ENCODE results near the gene RMC1.
"Not testable (repeated sequence)": the region's sequence is repeated elsewhere in the genome, so short reads cannot be mapped to it uniquely, and the experiment has no call there.

RMC1 gene

DNA sequence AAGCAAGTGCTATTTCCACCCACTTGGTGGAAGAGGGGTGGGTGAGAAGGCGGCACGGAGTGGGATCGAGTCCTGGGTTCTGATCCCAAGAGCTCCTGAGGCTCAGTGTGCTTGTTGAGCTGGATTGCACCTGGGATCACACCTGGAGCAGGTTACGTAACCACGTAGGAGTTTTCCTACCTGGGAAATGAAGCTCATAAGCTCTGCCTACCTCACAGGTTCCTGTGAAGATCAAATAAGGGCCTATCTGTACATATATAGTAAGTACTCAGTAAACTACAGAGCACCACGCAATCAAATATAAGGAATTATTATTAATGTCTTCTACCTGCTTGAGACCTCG, 72.0 kb downstream of the RMC1 start:
- no peak for TF ChIP-seq SPI1 (IDR thresholded peaks at IDR 0.05; ENCODE audit: low read depth, low read length)
- TF ChIP-seq POU2F2 (IDR thresholded peaks at IDR 0.05; ENCODE audit: low read depth, low read length): no peak
- DNase-seq (ENCODE audit: insufficient read length, low spot score): no peak
- FAIRE-seq: no peak

GRCh38 chr18:23577521-23577920, 74.2 kb downstream of the RMC1 start:
- not testable (repeated sequence) for DNase-seq (ENCODE audit: insufficient read length, low spot score); FAIRE-seq

- DNase-seq (ENCODE audit: insufficient read length, low spot score): no peak
- FAIRE-seq: no peak
- TF ChIP-seq SPI1 (IDR thresholded peaks at IDR 0.05; ENCODE audit: low read depth, low read length) (no peak), POU2F2 (IDR thresholded peaks at IDR 0.05; ENCODE audit: low read depth, low read length) (no peak), TAF1 (IDR thresholded peaks at IDR 0.05; ENCODE audit: low read depth, low read length) (no peak), POLR2A (IDR thresholded peaks at IDR 0.05; ENCODE audit: low read depth, low read length) (no peak), POLR2AphosphoS5 (IDR thresholded peaks at IDR 0.05; ENCODE audit: low read depth, low read length) (no peak), PAX5 (IDR thresholded peaks at IDR 0.05; ENCODE audit: insufficient read depth, low read length, severe bottlenecking) (no peak)
Observed at GRCh38 chr18:23578067-23578701, 74.9 kb downstream of the RMC1 start.

DNA sequence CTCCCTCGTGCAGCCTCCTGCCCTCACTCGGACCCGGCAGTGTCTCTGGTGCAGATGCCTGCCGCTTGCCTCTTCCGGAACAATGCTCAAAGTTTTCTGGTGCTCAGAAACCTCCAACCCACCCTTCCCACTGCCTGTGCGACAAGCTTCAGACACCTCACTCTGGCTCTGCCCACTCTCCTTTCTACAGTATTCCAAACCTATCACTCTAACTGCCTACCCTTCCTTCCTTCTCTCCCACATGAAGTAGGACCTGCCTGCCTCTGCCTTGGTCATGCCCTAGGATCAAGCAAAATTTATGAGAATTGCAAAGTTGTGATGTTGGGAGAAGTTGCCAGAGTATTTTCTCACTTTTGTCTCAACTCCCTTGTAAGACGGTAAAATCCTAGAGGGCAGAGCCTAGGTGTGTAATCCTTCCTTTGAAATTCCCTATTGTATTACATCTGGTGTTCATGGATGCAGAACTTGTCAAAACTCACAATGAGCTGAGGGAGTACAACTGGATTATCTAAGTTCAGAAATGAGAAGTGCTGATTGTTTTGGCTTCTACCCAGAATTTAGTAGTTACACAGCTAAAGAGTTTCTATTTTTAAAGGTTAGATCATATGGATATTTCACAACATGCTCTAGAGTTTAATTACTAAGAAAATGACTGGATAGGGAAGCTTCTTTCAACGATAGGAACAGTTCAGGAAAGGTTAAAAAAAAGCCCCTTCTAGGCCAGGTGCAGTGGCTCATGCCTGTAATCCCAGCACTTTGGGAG, 75.8 kb downstream of the RMC1 start:
- FAIRE-seq: no peak
- no peak for DNase-seq (ENCODE audit: insufficient read length, low spot score)
- TF ChIP-seq SPI1 (IDR thresholded peaks at IDR 0.05; ENCODE audit: low read depth, low read length) (no peak), POLR2AphosphoS5 (IDR thresholded peaks at IDR 0.05; ENCODE audit: low read depth, low read length) (no peak), PAX5 (IDR thresholded peaks at IDR 0.05; ENCODE audit: insufficient read depth, low read length, severe bottlenecking) (no peak), POU2F2 (IDR thresholded peaks at IDR 0.05; ENCODE audit: low read depth, low read length) (no peak), POLR2A (IDR thresholded peaks at IDR 0.05; ENCODE audit: low read depth, low read length) (no peak), TAF1 (IDR thresholded peaks at IDR 0.05; ENCODE audit: low read depth, low read length) (no peak)

GRCh38 chr18:23580677-23581367, 77.5 kb downstream of the RMC1 start:
- TF ChIP-seq POLR2A (IDR thresholded peaks at IDR 0.05; ENCODE audit: low read depth, low read length): no peak
- no peak for TF ChIP-seq SPI1 (IDR thresholded peaks at IDR 0.05; ENCODE audit: low read depth, low read length)
- no peak for TF ChIP-seq POU2F2 (IDR thresholded peaks at IDR 0.05; ENCODE audit: low read depth, low read length)
- TF ChIP-seq PAX5 (IDR thresholded peaks at IDR 0.05; ENCODE audit: insufficient read depth, low read length, severe bottlenecking): no peak
- TF ChIP-seq TAF1 (IDR thresholded peaks at IDR 0.05; ENCODE audit: low read depth, low read length): no peak
- no peak for TF ChIP-seq POLR2AphosphoS5 (IDR thresholded peaks at IDR 0.05; ENCODE audit: low read depth, low read length)
- no peak for FAIRE-seq
- DNase-seq (ENCODE audit: insufficient read length, low spot score): no peak

Measured in GM12891 (cell line).